ENCODE results near the gene CLEC18C.
"Not testable (repeated sequence)": the region's sequence is repeated elsewhere in the genome, so short reads cannot be mapped to it uniquely, and the experiment has no call there.

GRCh38 chr16:70223216-70223615 lies 49.6 kb downstream of the CLEC18C start:
- TF ChIP-seq ZNF263 (CRISPR knock-in tag; IDR thresholded peaks at IDR 0.05; ENCODE audit: low read depth); CTCF (IDR thresholded peaks at IDR 0.05): not testable (repeated sequence)
